ENCODE measurements around the gene RRAS2.

RRAS2 gene

GRCh38 chr11:14384338-14384737 is 25.4 kb upstream of the RRAS2 start:
- H3K36me3 ChIP-seq, result no peaks in the 10 kb centered on the region
- TF ChIP-seq CTCF (IDR thresholded peaks at IDR 0.05), result no peak
- peaks cover 0 to 4% of the 10 kb centered on the region in 2 experiments for H3K4me1 ChIP-seq (ENCODE audit: control insufficient read depth in 1 of 2, insufficient read depth in 1 of 2, low read depth in 1 of 2, low read length in 1 of 2)
- peaks cover 68% of the 10 kb centered on the region for H3K27me3 ChIP-seq
- no peaks in the 10 kb centered on the region for H3K9me3 ChIP-seq
- H3K27ac ChIP-seq, result no peak overlapping the region
- H3K4me3 ChIP-seq (ENCODE audit: low read depth in 1 of 2, low read length in 1 of 2), result no peak overlapping the region

GRCh38 chr11:14381968-14382367 is 23.0 kb upstream of the RRAS2 start:
- Histone ChIP-seq H3K27ac (no peak overlapping the region), H3K9me3 (no peaks in the 10 kb centered on the region), H3K36me3 (no peaks in the 10 kb centered on the region), H3K4me3 (ENCODE audit: low read depth in 1 of 2, low read length in 1 of 2) (no peak overlapping the region), H3K4me1 (ENCODE audit: control insufficient read depth in 1 of 2, insufficient read depth in 1 of 2, low read depth in 1 of 2, low read length in 1 of 2) (peaks cover 0 to 4% of the 10 kb centered on the region in 2 experiments), H3K27me3 (peaks cover 85% of the 10 kb centered on the region)
- no peak for TF ChIP-seq CTCF (IDR thresholded peaks at IDR 0.05)

- H3K27ac ChIP-seq, result no peak overlapping the region
- H3K4me3 ChIP-seq (ENCODE audit: low read depth in 1 of 2, low read length in 1 of 2), result no peak overlapping the region
- peaks cover 88% of the 10 kb centered on the region for H3K27me3 ChIP-seq
Observed at GRCh38 chr11:14380947-14381561, 22.1 kb upstream of the RRAS2 start.

GRCh38 chr11:14380125-14380936 is 21.3 kb upstream of the RRAS2 start:
- H3K27ac ChIP-seq, result no peak overlapping the region

More at GRCh38 chr11:14380947-14381561, 22.1 kb upstream of the RRAS2 start:
- Histone ChIP-seq H3K9me3 (no peaks in the 10 kb centered on the region), H3K4me1 (ENCODE audit: control insufficient read depth in 1 of 2, insufficient read depth in 1 of 2, low read depth in 1 of 2, low read length in 1 of 2) (peaks cover 0 to 4% of the 10 kb centered on the region in 2 experiments), H3K36me3 (no peaks in the 10 kb centered on the region)
- TF ChIP-seq CTCF (IDR thresholded peaks at IDR 0.05), result no peak

GRCh38 chr11:14378171-14378570 is 19.2 kb upstream of the RRAS2 start:
- Histone ChIP-seq H3K27ac (no peak overlapping the region), H3K9me3 (no peaks in the 10 kb centered on the region), H3K36me3 (no peaks in the 10 kb centered on the region), H3K4me3 (ENCODE audit: low read depth in 1 of 2, low read length in 1 of 2) (no peak overlapping the region), H3K27me3 (peaks cover 74% of the 10 kb centered on the region), H3K4me1 (ENCODE audit: control insufficient read depth in 1 of 2, insufficient read depth in 1 of 2, low read depth in 1 of 2, low read length in 1 of 2) (peaks cover 0 to 4% of the 10 kb centered on the region in 2 experiments)
- no peak for TF ChIP-seq CTCF (IDR thresholded peaks at IDR 0.05)

More at GRCh38 chr11:14380125-14380936, 21.3 kb upstream of the RRAS2 start:
- no peak for TF ChIP-seq CTCF (IDR thresholded peaks at IDR 0.05)
- H3K4me1 ChIP-seq (ENCODE audit: control insufficient read depth in 1 of 2, insufficient read depth in 1 of 2, low read depth in 1 of 2, low read length in 1 of 2), result peaks cover 0 to 4% of the 10 kb centered on the region in 2 experiments
- no peaks in the 10 kb centered on the region for H3K9me3 ChIP-seq
- peaks cover 81% of the 10 kb centered on the region for H3K27me3 ChIP-seq
- H3K36me3 ChIP-seq, result no peaks in the 10 kb centered on the region
- no peak overlapping the region for H3K4me3 ChIP-seq (ENCODE audit: low read depth in 1 of 2, low read length in 1 of 2)

Measured in neutrophil (primary cell).